Fibroblast of lung (primary cell): Measurements from ENCODE around the gene MPRIP. TPM values are rescaled to one million over a fixed set of nuclear protein-coding genes. Genes with fewer than 3 reads are reported as not detected.
"Not testable (repeated sequence)": the region's sequence is repeated elsewhere in the genome, so short reads cannot be mapped to it uniquely, and the experiment has no call there.

Experiments
- DNase-seq, 2 donors: peaks; one replicate each; pipeline versions ENCODE4 v3.0.0 to v3.0.0-alpha.2; 2010; ENCODE audit warnings: low read depth in 2 of 2
- H2AFZ ChIP-seq: 2 replicates; pipeline ENCODE4 v1.5.1; 2012; ENCODE audit warnings: low read length, control low read depth, inconsistent platforms
- H3K27ac ChIP-seq: 2 replicates; pipeline ENCODE4 v1.5.1; 2011; ENCODE audit warnings: low read length, control low read depth; ENCODE audit not compliant: insufficient read depth
- H3K27me3 ChIP-seq: 2 replicates; pipeline ENCODE4 v1.5.1; 2011; ENCODE audit warnings: mild to moderate bottlenecking, low read length; ENCODE audit not compliant: control insufficient read depth, insufficient read depth
- H3K36me3 ChIP-seq: 2 replicates; pipeline ENCODE4 v1.5.1; 2011; ENCODE audit warnings: low read length; ENCODE audit not compliant: control insufficient read depth, insufficient read depth
- H3K4me1 ChIP-seq: 2 replicates; pipeline ENCODE4 v1.5.1; 2011; ENCODE audit warnings: low read length; ENCODE audit not compliant: control insufficient read depth, insufficient read depth; ENCODE audit errors: extremely low read depth
- H3K4me2 ChIP-seq: 2 replicates; pipeline ENCODE4 v1.5.1; 2011; ENCODE audit warnings: low read length, control low read depth; ENCODE audit not compliant: insufficient read depth; ENCODE audit errors: extremely low read depth
- H3K4me3 ChIP-seq, 4 experiments: fragments of 200-600 bp in 1 of 4; sonication (generic) in 1 of 4; replicated peaks in 1 of 4; 2 replicates each; pipeline ENCODE4 v1.5.1; 2011 to 2016; ENCODE audit warnings: low read length in 4 of 4, low read depth in 3 of 4, mild to moderate bottlenecking in 3 of 4, control low read depth in 2 of 4, inconsistent platforms in 1 of 4, mixed read lengths in 1 of 4; ENCODE audit not compliant: insufficient read depth in 1 of 4; ENCODE audit errors: control extremely low read depth in 1 of 4
- H3K79me2 ChIP-seq: 2 replicates; pipeline ENCODE4 v1.5.1; 2012; ENCODE audit warnings: mild to moderate bottlenecking, low read length, inconsistent platforms; ENCODE audit not compliant: control insufficient read depth, insufficient read depth
- H3K9ac ChIP-seq: 2 replicates; pipeline ENCODE4 v1.5.1; 2011; ENCODE audit warnings: mild to moderate bottlenecking, low read length, control low read depth; ENCODE audit not compliant: insufficient read depth
- H3K9me3 ChIP-seq: 2 replicates; pipeline ENCODE4 v1.5.1; 2012; ENCODE audit warnings: low read depth, low read length; ENCODE audit not compliant: control insufficient read depth, insufficient read depth
- H4K20me1 ChIP-seq: 2 replicates; pipeline ENCODE4 v1.5.1; 2011; ENCODE audit warnings: low read length; ENCODE audit not compliant: control insufficient read depth, insufficient read depth; ENCODE audit errors: extremely low read depth
- CTCF ChIP-seq, 2 donors: IDR thresholded peaks in 1 of 2; conservative IDR thresholded peaks in 1 of 2; 1 replicate in 1 of 2; 2 replicates in 1 of 2; pipeline ENCODE4 v1.5.1; 2011 to 2012; ENCODE audit warnings: low read length in 2 of 2, control low read depth in 1 of 2, inconsistent platforms in 1 of 2, low read depth in 1 of 2, mild to moderate bottlenecking in 1 of 2
- EZH2 ChIP-seq: IDR thresholded peaks from 2 replicates; pipeline ENCODE4 v1.5.1; 2012; ENCODE audit warnings: low read length, control low read depth, mild to moderate bottlenecking; ENCODE audit errors: missing control alignments
- polyA plus RNA-seq, 2 donors: library from polyadenylated mRNA; depleted of rRNA in 1 of 2; stranded (reverse) in 1 of 2; unstranded in 1 of 2; fragments of >200 nt; gene quantifications; 2 replicates each; pipeline ENCODE4 v1.2.1, GENCODE V29; 2011 to 2012; ENCODE audit warnings: missing spikeins in 1 of 2
- total RNA-seq: library from RNA; depleted of rRNA; stranded (reverse); fragments of >200 nt; gene quantifications from 2 replicates; pipeline ENCODE4 v1.2.1, GENCODE V29; 2014

MPRIP gene
- total and polyA plus RNA-seq, 2 donors (not counting 1 experiment from before 2014, with no cell fraction given) = 104 to 124 TPM

GRCh38 chr17:17013828-17014747 lies 28.2 kb upstream of the MPRIP start:
- not testable (repeated sequence) for H3K9ac ChIP-seq, H3K4me2 ChIP-seq, H2AFZ ChIP-seq, DNase-seq, H3K79me2 ChIP-seq, H3K27me3 ChIP-seq, H3K9me3 ChIP-seq, H4K20me1 ChIP-seq, H3K4me1 ChIP-seq, H3K27ac ChIP-seq, H3K4me3 ChIP-seq, H3K36me3 ChIP-seq

- peak in 1 of 2 donors; percentile 84 for DNase-seq
- H4K20me1 ChIP-seq, H3K9ac ChIP-seq, H3K9me3 ChIP-seq, H3K27me3 ChIP-seq, H3K27ac ChIP-seq, H3K36me3 ChIP-seq, H3K4me3 ChIP-seq, H3K79me2 ChIP-seq, H3K4me2 ChIP-seq, H3K4me1 ChIP-seq, H2AFZ ChIP-seq: not testable (repeated sequence)
Measured at GRCh38 chr17:17014748-17015124, 27.5 kb upstream of the MPRIP start.

- no peaks in the 10 kb centered on the region for H3K9me3 ChIP-seq
- H3K9ac ChIP-seq = no peak overlapping the region
- no peaks in the 10 kb centered on the region for H3K27me3 ChIP-seq
- H3K27ac ChIP-seq = no peak overlapping the region
- no peak for DNase-seq
- no peak overlapping the region for H2AFZ ChIP-seq
- H3K4me1 ChIP-seq = no peaks in the 10 kb centered on the region
- H4K20me1 ChIP-seq = no peaks in the 10 kb centered on the region
- no peaks in the 10 kb centered on the region for H3K36me3 ChIP-seq
- H3K4me2 ChIP-seq = no peak overlapping the region
- no peak overlapping the region for H3K4me3 ChIP-seq
- H3K79me2 ChIP-seq = no peaks in the 10 kb centered on the region
- TF ChIP-seq CTCF (conservative IDR thresholded peaks at IDR 0.05 in 1 of 2, IDR thresholded peaks at IDR 0.05 in 1 of 2; ENCODE audit: low read depth in 1 of 2, low read length in 2 of 2) (no peak), EZH2 (no peak)
Measured at GRCh38 chr17:17015230-17015629, 27.0 kb upstream of the MPRIP start.

GRCh38 chr17:17016199-17017197 lies 25.8 kb upstream of the MPRIP start:
- H2AFZ ChIP-seq, H3K27ac ChIP-seq, H3K36me3 ChIP-seq, H4K20me1 ChIP-seq, DNase-seq, H3K4me2 ChIP-seq, H3K79me2 ChIP-seq, H3K27me3 ChIP-seq, H3K9ac ChIP-seq, H3K9me3 ChIP-seq, H3K4me1 ChIP-seq, H3K4me3 ChIP-seq: not testable (repeated sequence)
